BLaER1 (cell line): ENCODE data around the gene AUTS2.

ENCODE experiments used
- H3K27ac ChIP-seq: shearing (Covaris generic); formaldehyde crosslinking; 2 replicates; pipeline ENCODE4 v1.8.1; 2022
- H3K27me3 ChIP-seq: shearing (Covaris generic); formaldehyde crosslinking; 2 replicates; pipeline ENCODE4 v1.8.1; 2022
- H3K36me3 ChIP-seq: shearing (Covaris generic); formaldehyde crosslinking; 2 replicates; pipeline ENCODE4 v1.8.1; 2022
- H3K4me1 ChIP-seq: shearing (Covaris generic); formaldehyde crosslinking; 2 replicates; pipeline ENCODE4 v1.8.1; 2022
- H3K4me2 ChIP-seq: shearing (Covaris generic); formaldehyde crosslinking; 2 replicates; pipeline ENCODE4 v1.8.1; 2022
- H3K4me3 ChIP-seq: shearing (Covaris generic); formaldehyde crosslinking; 2 replicates; pipeline ENCODE4 v1.8.1; 2022
- H3K9ac ChIP-seq: shearing (Covaris generic); formaldehyde crosslinking; 2 replicates; pipeline ENCODE4 v1.8.1; 2022
- H3K9me3 ChIP-seq: shearing (Covaris generic); formaldehyde crosslinking; 2 replicates; pipeline ENCODE4 v1.8.1; 2022
- H4K20me1 ChIP-seq: shearing (Covaris generic); formaldehyde crosslinking; 2 replicates; pipeline ENCODE4 v1.8.1; 2022
- Cebpa-rat ChIP-seq: shearing (Covaris generic); IDR thresholded peaks from 2 replicates; pipeline ENCODE4 v1.8.1; 2022

Gene AUTS2

DNA sequence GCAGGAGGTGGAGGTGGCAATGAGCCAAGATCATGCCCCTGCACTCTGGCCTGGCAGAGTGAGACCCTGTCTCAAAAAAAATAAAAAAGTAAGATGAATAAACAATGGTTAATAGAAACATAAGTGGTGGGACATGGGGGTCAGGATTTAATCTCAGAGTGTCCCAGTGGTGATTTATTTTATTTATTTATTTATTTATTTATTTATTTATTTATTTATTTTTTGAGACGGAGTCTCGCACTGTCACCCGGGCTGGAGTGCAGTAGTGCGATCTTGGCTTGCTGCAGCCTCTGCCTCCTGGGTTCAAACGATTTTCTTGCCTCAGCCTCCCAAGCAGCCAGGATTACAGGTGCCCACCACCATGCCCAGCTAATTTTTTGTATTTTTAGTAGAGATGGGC is 1051.0 kb downstream of the AUTS2 start:
- Histone ChIP-seq H3K4me2 (0 out of 2 replicates have a peak overlapping the region, but pooled peaks have one; percentile 16), H3K27ac (no peak overlapping the region), H3K36me3 (peaks cover 10% of the 10 kb centered on the region; the same call in 1 of the 2 replicates), H3K4me3 (no peak overlapping the region), H3K9me3 (peaks cover 6% of the 10 kb centered on the region; the same call in 1 of the 2 replicates), H3K9ac (no peak overlapping the region), H3K4me1 (peaks cover 36% of the 10 kb centered on the region), H3K27me3 (no peaks in the 10 kb centered on the region), H4K20me1 (no peaks in the 10 kb centered on the region)
- TF ChIP-seq Cebpa-rat: no peak

DNA sequence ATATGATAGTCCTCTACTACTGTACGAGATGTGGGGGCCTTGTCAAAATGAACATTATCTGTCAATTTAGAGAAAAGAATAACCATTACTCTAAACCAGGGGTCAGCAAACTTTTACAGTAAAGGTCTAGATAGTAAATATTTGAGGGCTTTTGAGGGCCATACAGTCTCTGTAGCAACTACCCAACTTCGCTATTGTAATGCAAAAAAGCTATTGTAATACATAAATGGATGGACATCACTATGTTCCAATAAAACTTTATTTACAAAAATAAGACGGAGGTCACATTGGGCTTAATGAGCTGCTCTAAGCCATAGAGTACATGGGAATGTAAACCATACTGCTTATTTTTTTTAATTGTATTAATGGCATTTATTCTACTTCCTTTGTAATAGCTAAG is 1055.9 kb downstream of the AUTS2 start:
- H3K9ac ChIP-seq: no peak overlapping the region
- no peak overlapping the region for H3K4me2 ChIP-seq
- peaks cover 18% of the 10 kb centered on the region; the same call in 1 of the 2 replicates for H3K36me3 ChIP-seq
- TF ChIP-seq Cebpa-rat: no peak
- no peak overlapping the region for H3K4me3 ChIP-seq
- H3K4me1 ChIP-seq: peaks cover 7% of the 10 kb centered on the region
- no peaks in the 10 kb centered on the region for H4K20me1 ChIP-seq
- no peak overlapping the region for H3K27ac ChIP-seq
- H3K27me3 ChIP-seq: no peaks in the 10 kb centered on the region
- H3K9me3 ChIP-seq: peaks cover 6% of the 10 kb centered on the region; the same call in 1 of the 2 replicates

DNA sequence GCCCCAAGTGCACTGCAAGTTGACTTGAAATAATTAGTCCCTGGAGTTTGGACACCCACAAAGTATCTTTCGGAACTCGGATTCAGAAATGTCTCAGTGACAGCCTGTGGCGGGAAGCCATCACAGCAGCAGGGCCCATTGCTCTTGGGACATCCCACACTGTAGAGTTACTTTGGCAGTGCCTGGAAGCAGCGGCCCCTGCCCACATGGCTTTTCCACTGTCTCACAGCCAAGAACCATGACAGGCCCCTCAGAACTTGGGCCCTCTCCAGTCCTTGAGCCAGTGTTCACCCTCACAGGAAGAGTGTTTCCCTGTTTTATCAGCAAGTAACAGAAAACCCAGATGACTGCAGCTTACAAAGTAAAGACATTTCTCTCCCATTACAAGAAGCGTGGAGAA is 1056.7 kb downstream of the AUTS2 start:
- no peak overlapping the region for H3K4me2 ChIP-seq
- H4K20me1 ChIP-seq: no peaks in the 10 kb centered on the region

DNA sequence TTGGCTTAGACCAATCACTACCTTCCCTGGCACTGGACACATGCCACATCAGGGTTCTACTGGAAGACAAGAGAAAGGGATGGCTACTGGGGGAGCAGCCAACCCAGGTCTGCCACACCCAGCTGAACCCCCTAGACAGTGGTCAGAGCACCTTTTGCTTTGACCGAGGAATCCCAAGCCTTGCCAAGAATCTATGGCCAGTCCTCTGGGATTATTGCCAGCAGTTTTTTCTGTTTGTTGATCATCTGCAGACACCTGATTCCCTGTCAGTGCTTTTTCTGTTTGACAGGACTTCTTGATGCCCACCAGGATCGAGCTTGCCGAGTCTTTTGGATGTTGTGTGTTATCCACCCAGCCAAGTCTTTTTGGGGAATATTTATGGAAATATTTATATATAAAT is 1057.4 kb downstream of the AUTS2 start:
- TF ChIP-seq Cebpa-rat: no peak
- no peaks in the 10 kb centered on the region for H4K20me1 ChIP-seq
- peaks cover 22% of the 10 kb centered on the region for H3K4me1 ChIP-seq

More for the DNA sequence above, 1056.7 kb downstream of the AUTS2 start:
- H3K9me3 ChIP-seq: peaks cover under 1% of the 10 kb centered on the region; the same call in 1 of the 2 replicates
- H3K27ac ChIP-seq: no peak overlapping the region
- no peaks in the 10 kb centered on the region for H3K27me3 ChIP-seq
- no peak overlapping the region for H3K9ac ChIP-seq
- peaks cover 18% of the 10 kb centered on the region; the same call in 1 of the 2 replicates for H3K36me3 ChIP-seq
- no peak for TF ChIP-seq Cebpa-rat
- peaks cover 15% of the 10 kb centered on the region for H3K4me1 ChIP-seq
- H3K4me3 ChIP-seq: no peak overlapping the region

DNA sequence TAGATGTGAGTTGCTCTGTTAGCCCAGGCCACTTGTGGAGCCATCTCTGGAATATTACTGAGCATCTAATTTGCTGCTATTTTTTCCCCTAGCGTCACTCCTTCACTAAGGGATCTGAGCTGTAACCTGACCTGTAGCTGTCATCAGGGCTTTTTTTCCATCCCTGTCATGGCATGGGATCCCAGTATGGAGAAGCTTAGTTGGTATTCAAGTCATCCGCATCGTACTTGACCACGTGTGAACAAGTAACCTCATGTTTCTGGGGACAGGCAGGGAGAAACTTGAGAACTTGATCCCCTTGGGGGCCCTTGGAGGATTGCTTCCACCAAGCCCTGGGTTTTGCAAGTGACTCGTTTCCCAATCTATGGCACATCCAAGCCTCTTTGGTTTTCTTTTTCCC is 1059.3 kb downstream of the AUTS2 start:
- Histone ChIP-seq H3K27me3 (no peaks in the 10 kb centered on the region), H4K20me1 (no peaks in the 10 kb centered on the region), H3K9me3 (no peaks in the 10 kb centered on the region), H3K4me3 (no peak overlapping the region), H3K36me3 (peaks cover 14% of the 10 kb centered on the region; the same call in 1 of the 2 replicates), H3K4me2 (no peak overlapping the region), H3K27ac (no peak overlapping the region; the same call in 1 of the 2 replicates), H3K4me1 (peaks cover 29% of the 10 kb centered on the region), H3K9ac (no peak overlapping the region)
- no peak for TF ChIP-seq Cebpa-rat

More for the DNA sequence above, 1057.4 kb downstream of the AUTS2 start:
- Histone ChIP-seq H3K4me2 (no peak overlapping the region), H3K4me3 (no peak overlapping the region), H3K27ac (no peak overlapping the region), H3K9me3 (no peaks in the 10 kb centered on the region), H3K27me3 (no peaks in the 10 kb centered on the region), H3K9ac (no peak overlapping the region), H3K36me3 (peaks cover 18% of the 10 kb centered on the region; the same call in 1 of the 2 replicates)

DNA sequence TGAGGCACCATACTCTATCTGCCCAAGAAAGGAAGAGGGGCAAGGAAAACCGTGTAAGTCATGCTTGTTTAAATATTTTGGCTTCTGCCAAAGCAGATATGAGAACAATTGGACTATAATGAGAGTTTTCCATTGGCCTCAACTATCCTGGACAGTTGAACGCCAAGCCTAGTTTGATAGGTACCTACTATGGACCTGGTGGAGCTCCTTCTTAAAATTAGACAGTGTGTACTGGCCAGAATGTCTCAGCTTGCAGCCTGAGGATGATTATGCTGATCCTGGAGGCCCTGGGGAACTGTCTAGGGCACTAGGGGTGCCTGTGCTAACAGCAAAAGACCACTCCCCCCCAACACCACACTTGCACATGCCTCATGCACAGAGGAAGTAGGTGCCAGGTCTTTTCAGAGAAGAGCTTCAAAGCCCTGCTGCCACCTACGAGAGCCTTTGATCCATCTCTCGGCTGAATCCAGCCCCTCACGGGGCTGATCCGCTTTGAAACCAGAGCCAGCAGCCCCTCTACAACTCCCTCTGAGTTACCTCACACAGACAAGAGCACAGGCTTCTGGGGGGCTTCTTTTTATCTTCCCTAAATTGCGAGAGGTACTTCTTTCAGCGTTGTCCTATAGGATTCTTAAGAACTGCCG is 1059.8 kb downstream of the AUTS2 start:
- H3K27me3 ChIP-seq: no peaks in the 10 kb centered on the region
- H3K4me3 ChIP-seq: no peak overlapping the region
- no peak overlapping the region; the same call in 1 of the 2 replicates for H3K27ac ChIP-seq
- no peak for TF ChIP-seq Cebpa-rat
- no peak overlapping the region for H3K4me2 ChIP-seq
- peaks cover 29% of the 10 kb centered on the region for H3K4me1 ChIP-seq
- H3K36me3 ChIP-seq: peaks cover 14% of the 10 kb centered on the region; the same call in 1 of the 2 replicates
- no peaks in the 10 kb centered on the region for H3K9me3 ChIP-seq
- H4K20me1 ChIP-seq: no peaks in the 10 kb centered on the region
- no peak overlapping the region for H3K9ac ChIP-seq

DNA sequence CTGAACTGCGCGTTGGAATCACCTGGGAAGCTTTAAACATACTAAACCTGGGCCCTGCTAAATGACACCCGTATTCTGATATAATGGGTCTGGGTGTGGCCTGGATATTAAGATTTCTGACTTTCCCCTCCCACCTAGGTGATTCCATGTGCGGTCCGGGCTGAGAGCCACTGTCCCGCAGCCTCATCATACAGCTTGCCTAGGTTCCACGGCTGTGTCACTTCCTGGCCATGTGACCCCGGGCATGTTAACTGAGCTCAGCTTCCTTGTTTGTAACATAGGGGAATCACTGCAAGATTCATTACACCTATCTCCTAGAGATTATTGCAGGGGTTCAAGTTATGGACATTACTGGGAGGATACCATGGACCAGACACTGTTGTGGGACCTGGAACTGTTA is 1061.0 kb downstream of the AUTS2 start:
- Histone ChIP-seq H3K27ac (peak overlapping the region; percentile 77; the same call in 1 of the 2 replicates), H3K9ac (no peak overlapping the region), H4K20me1 (no peaks in the 10 kb centered on the region), H3K4me3 (no peak overlapping the region), H3K4me2 (peak overlapping the region; percentile 69; the same call in 1 of the 2 replicates), H3K36me3 (peaks cover 16% of the 10 kb centered on the region; the same call in 1 of the 2 replicates), H3K4me1 (peaks cover 29% of the 10 kb centered on the region), H3K9me3 (no peaks in the 10 kb centered on the region), H3K27me3 (no peaks in the 10 kb centered on the region)
- no peak for TF ChIP-seq Cebpa-rat

DNA sequence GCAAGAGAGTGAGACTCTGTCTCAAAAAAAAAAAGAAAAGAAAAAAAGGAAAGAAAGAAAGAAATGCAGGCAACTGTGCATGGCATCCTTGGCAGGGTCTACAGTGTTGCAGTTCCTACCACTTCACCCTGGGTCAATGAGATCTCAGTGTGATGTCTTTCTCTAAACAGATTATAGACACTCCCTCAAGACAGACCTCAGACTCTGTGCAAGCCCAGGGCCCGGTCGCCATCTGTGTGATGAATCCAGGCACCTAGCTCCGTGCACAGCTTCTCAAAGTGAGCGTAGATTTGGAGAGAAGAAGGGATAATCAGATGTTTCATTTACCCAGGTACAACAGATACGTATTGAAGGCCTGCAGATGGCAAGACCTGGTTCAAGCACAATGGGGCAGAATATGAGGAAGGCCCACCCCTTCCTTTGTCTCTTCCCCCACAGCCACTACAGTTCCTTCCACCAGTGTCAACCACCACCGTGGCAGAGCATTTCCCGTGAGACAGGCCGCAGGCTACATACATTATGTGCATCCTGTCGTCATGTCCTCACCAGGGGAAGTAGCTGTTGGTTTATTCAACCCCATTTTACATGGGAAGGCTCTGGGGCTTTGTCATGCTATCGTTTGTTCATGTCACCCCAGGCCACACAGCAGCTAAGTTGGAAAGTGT is 1062.0 kb downstream of the AUTS2 start:
- Histone ChIP-seq H3K27ac (peak overlapping the region; percentile 77), H3K9me3 (no peaks in the 10 kb centered on the region), H3K36me3 (peaks cover 17% of the 10 kb centered on the region), H3K4me1 (peaks cover 29% of the 10 kb centered on the region), H3K4me3 (no peak overlapping the region), H3K27me3 (no peaks in the 10 kb centered on the region), H4K20me1 (no peaks in the 10 kb centered on the region), H3K4me2 (peak overlapping the region; percentile 69), H3K9ac (no peak overlapping the region)
- no peak for TF ChIP-seq Cebpa-rat

DNA sequence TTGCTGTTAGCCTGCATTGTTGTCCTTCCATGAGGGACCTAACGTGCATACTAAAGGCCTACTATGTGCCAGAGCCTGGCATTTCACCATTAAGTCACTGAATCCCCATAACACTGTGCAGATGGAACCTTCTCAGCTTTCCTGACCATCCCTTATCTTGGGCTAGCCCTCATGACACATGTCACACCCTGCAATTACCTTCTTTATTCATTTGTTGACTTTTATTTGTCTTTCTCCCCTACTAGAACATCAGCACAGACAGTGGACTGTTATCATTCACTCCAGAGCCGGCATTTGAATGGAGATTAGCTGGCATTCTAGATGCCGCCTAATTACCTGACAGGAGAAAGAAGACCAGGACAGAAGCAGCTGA is 1062.5 kb downstream of the AUTS2 start:
- H3K27me3 ChIP-seq: no peaks in the 10 kb centered on the region
- TF ChIP-seq Cebpa-rat: no peak
- peaks cover 18% of the 10 kb centered on the region for H3K36me3 ChIP-seq
- no peaks in the 10 kb centered on the region for H3K9me3 ChIP-seq
- H3K4me2 ChIP-seq: peak overlapping the region; percentile 69
- no peaks in the 10 kb centered on the region for H4K20me1 ChIP-seq
- peak overlapping the region; percentile 77 for H3K27ac ChIP-seq
- no peak overlapping the region for H3K9ac ChIP-seq
- H3K4me3 ChIP-seq: no peak overlapping the region
- peaks cover 29% of the 10 kb centered on the region for H3K4me1 ChIP-seq

DNA sequence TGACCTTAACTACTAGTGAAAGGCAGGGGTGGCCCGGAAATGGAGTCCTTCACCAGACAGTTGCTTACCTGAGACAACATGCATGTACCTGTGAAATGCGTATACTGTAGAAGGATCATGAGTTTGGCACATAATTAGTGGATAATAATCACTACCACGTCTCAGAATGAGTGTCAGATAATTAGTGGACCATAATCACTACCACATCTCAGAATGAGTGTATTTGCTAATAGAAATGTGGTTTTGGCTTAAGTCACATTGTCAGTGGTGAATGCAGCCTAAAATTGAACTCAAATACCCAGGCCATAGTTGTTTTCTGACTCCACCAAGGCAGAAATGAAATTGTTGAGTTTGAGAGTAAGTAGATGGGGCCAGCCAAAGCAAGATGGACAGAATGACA is 1065.4 kb downstream of the AUTS2 start:
- Histone ChIP-seq H3K4me1 (peaks cover 35% of the 10 kb centered on the region), H3K9me3 (no peaks in the 10 kb centered on the region), H3K4me3 (no peak overlapping the region), H3K27ac (no peak overlapping the region), H4K20me1 (no peaks in the 10 kb centered on the region), H3K9ac (no peak overlapping the region), H3K27me3 (no peaks in the 10 kb centered on the region), H3K36me3 (peaks cover 28% of the 10 kb centered on the region), H3K4me2 (no peak overlapping the region)
- no peak for TF ChIP-seq Cebpa-rat
